Heart right ventricle (tissue), 16 donors: ENCODE measurements around the gene MEPCE. TPM values are rescaled to one million over a fixed set of nuclear protein-coding genes. Genes with fewer than 3 reads are reported as not detected.

Experiments
- ATAC-seq, 8 donors: fragments of 200-7000 bp; cut with Tn5 transposase; one replicate each; pipeline ENCODE4 v1.9.1; 2020; ENCODE audit warnings: mild to moderate bottlenecking in 8 of 8, moderate library complexity in 8 of 8, moderate number of reproducible peaks in 1 of 8
- DNase-seq, 2 donors: peaks; one replicate each; pipeline ENCODE4 v3.0.0-alpha.2; 2020
- H3K27ac ChIP-seq, 10 donors: fragments of 200-600 bp; sonication (generic) in 2 of 10; one replicate each; pipeline versions ENCODE4 v1.5.0 to v1.8.0; 2020 to 2022; ENCODE audit warnings: mild to moderate bottlenecking in 3 of 10
- H3K27me3 ChIP-seq, 7 donors: fragments of 200-600 bp; one replicate each; pipeline ENCODE4 v1.8.0; 2021 to 2022; ENCODE audit warnings: mild to moderate bottlenecking in 2 of 7
- H3K36me3 ChIP-seq, 9 donors: fragments of 200-600 bp; sonication (generic) in 1 of 9; one replicate each; pipeline versions ENCODE4 v1.5.0 to v1.8.0; 2020 to 2022; ENCODE audit warnings: mild to moderate bottlenecking in 2 of 9
- H3K4me1 ChIP-seq, 9 donors: fragments of 200-600 bp; sonication (generic) in 1 of 9; one replicate each; pipeline versions ENCODE4 v1.5.0 to v1.8.0; 2020 to 2022; ENCODE audit warnings: mild to moderate bottlenecking in 4 of 9
- H3K4me3 ChIP-seq, 10 donors: fragments of 200-600 bp; sonication (generic) in 2 of 10; one replicate each; pipeline versions ENCODE4 v1.5.0 to v1.8.0; 2020 to 2022; ENCODE audit warnings: mild to moderate bottlenecking in 7 of 10, moderate library complexity in 2 of 10
- H3K9me3 ChIP-seq, 11 donors: fragments of 200-600 bp in 10 of 11; sonication (generic) in 2 of 11; one replicate each; pipeline versions ENCODE4 v1.5.0 to v1.8.0; 2013 to 2022; ENCODE audit warnings: mild to moderate bottlenecking in 2 of 11, control low read depth in 1 of 11, moderate library complexity in 1 of 11
- CTCF ChIP-seq, 9 donors: fragments of 200-600 bp; sonication (generic) in 2 of 9; IDR thresholded peaks; one replicate each; pipeline versions ENCODE4 v1.5.0 to v1.8.0; 2021 to 2022; ENCODE audit warnings: antibody characterized with exemption in 9 of 9, mild to moderate bottlenecking in 5 of 9, moderate library complexity in 1 of 9
- WGBS, 2 donors: extraction: QIAGEN DNeasy Blood & Tissue Kit; methylation state at CpG; one replicate each; pipeline ENCODE4 v1.1.7; 2013; ENCODE audit warnings: inconsistent platforms in 1 of 2; 5-methylcytosine and 5-hydroxymethylcytosine counted together
- intact Hi-C, 10 donors: fragments of 100-400 bp; cut with DNase I; formaldehyde crosslinking; loops; one replicate each; pipeline versions ENCODE4 v1.11.1 to v1.14.2; 2022
- polyA plus RNA-seq, 2 donors: library from polyadenylated mRNA; stranded (reverse); fragments of 200-250 nt; gene quantifications; one replicate each; pipeline ENCODE4 v1.2.3, GENCODE V29; 2013
- total RNA-seq, 10 donors: library from RNA; stranded (reverse); fragmentation: NEBNext Ultra II Directional in 3 of 10; extraction: Animal tissue kit (Norgen Biotek cat#: 25700) in 3 of 10; gene quantifications; one replicate each; pipeline versions ENCODE4 v1.2.1 to v1.2.4, GENCODE V29; 2021 to 2023
- donor health status: Arrhythmogenic right ventricular cardiomyopathy.
- donor health status: ischemic (EF 13 %, LVEDD 7.1; RV severe dilation, severe dysfunction).
- donor health status: healthy with polysubstance abuse.
- donor health status: DM: no; HTN: yes; CAD: no.
- donor health status: DM: no; HTN: no; CAD: no.
- donor health status: ischemic (EF 25% LVEDD 6.9; RV normal size, moderate dysfunction).
- donor health status: ischemic (EF 25% LVEDD 5.7; RV mildly dilated, moderate dysfunction).
- donor health status: healthy.
- donor health status: DM: yes; HTN: yes; CAD: no.
- donor health status: Ischemic cardiomyopathy.
- donor health status: ischemic (EF 35%, LVEDD 5.7; RV mildly dilated, moderate dysfunction).
- donor health status: nonischemic (EF 11% LVEDD 7.7; RV severe dilation, severe dysfunction).
- donor health status: DM: yes; HTN: yes; CAD: no.
- donor health status: PGD.
- donor health status: ischemic (EF 29% LVEDD 5.4; RV normal size, mild dysfunction).
- donor health status: nonischemic (EF 23%, LVEDD 6.1; RV moderate dilation, normal function).

Gene MEPCE
- total and polyA plus RNA-seq, 12 donors: 15.1 to 27.7 (median 22.7) TPM

GRCh38 chr7:100433276-100433591 lies 3.6 kb downstream of the MEPCE start:
- Histone ChIP-seq H3K9me3 (no peaks in the 10 kb centered on the region), H3K4me1 (peaks cover 12 to 58% (median 43%) of the 10 kb centered on the region in 9 donors)

GRCh38 chr7:100433592-100434296 lies 4.1 kb downstream of the MEPCE start:
- no peaks in the 10 kb centered on the region for H3K9me3 ChIP-seq
- intact Hi-C loops: loop anchor here in 1 of 10 donors (5.0 kb wide), 1 partner anchor 244 kb away; no protein-coding TSS in a partner anchor
- DNase-seq (no peak), ATAC-seq (no peak)
- peaks cover 12 to 58% (median 43%) of the 10 kb centered on the region in 9 donors for H3K4me1 ChIP-seq
- WGBS, 2 donors: 72 to 73% methylated on average over 10 of the region's 10 CpGs
- TF ChIP-seq CTCF (IDR thresholded peaks at IDR 0.05): no peak
- H3K4me3 ChIP-seq: no peak overlapping the region
- H3K27ac ChIP-seq: peak overlapping the region in 2 of 10 donors; percentile 31 to 34
- H3K27me3 ChIP-seq: no peaks in the 10 kb centered on the region
- peaks cover 0 to 41% (median 16%) of the 10 kb centered on the region in 9 donors for H3K36me3 ChIP-seq

More at GRCh38 chr7:100433276-100433591, 3.6 kb downstream of the MEPCE start:
- no peak for TF ChIP-seq CTCF (IDR thresholded peaks at IDR 0.05)
- intact Hi-C loops: loop anchor here in 1 of 10 donors (5.0 kb wide), 1 partner anchor 244 kb away; no protein-coding TSS in a partner anchor
- H3K36me3 ChIP-seq: peaks cover 0 to 41% (median 16%) of the 10 kb centered on the region in 9 donors
- 67 to 72% methylated on average over 4 of the region's 4 CpGs for WGBS, 2 donors
- no peak overlapping the region for H3K4me3 ChIP-seq
- no peak for DNase-seq
- no peak for ATAC-seq
- H3K27me3 ChIP-seq: no peaks in the 10 kb centered on the region
- peak overlapping the region in 2 of 10 donors; percentile 31 to 34 for H3K27ac ChIP-seq

- WGBS, 2 donors: 87% methylated on average over 22 of the region's 22 CpGs
- no peak for TF ChIP-seq CTCF (IDR thresholded peaks at IDR 0.05)
- ATAC-seq (no peak), DNase-seq (no peak)
- Histone ChIP-seq H3K27ac (peak overlapping the region in 5 of 10 donors; percentile 3 to 99 (median 97)), H3K4me3 (peak overlapping the region in 7 of 10 donors; percentile 73 to 98 (median 91)), H3K9me3 (no peaks in the 10 kb centered on the region), H3K4me1 (peaks cover 12 to 58% (median 43%) of the 10 kb centered on the region in 9 donors), H3K27me3 (no peaks in the 10 kb centered on the region), H3K36me3 (peaks cover 0 to 41% (median 16%) of the 10 kb centered on the region in 9 donors)
- intact Hi-C loops: loop anchor here in 1 of 10 donors (5.0 kb wide), 1 partner anchor 243 kb away; no protein-coding TSS in a partner anchor
Observed at GRCh38 chr7:100434297-100435144, 4.9 kb downstream of the MEPCE start.
